HFFc6 (cell line): ENCODE data around the gene GATM. TPM values are rescaled to one million over a fixed set of nuclear protein-coding genes. Genes with fewer than 3 reads are reported as not detected.

Experiments
- DNase-seq: peaks from one replicate; pipeline ENCODE4 v3.0.0-alpha.2; 2018
- H3K27ac Mint-ChIP-seq: 2 replicates; pipeline ENCODE4 v1.8.0; 2020; ENCODE audit warnings: mild to moderate bottlenecking, mixed read lengths
- H3K27me3 Mint-ChIP-seq: 2 replicates; pipeline ENCODE4 v1.8.0; 2021; ENCODE audit warnings: mild to moderate bottlenecking, moderate library complexity, mixed read lengths; ENCODE audit not compliant: insufficient read depth
- H3K36me3 Mint-ChIP-seq: 2 replicates; pipeline ENCODE4 v1.8.0; 2021; ENCODE audit warnings: low read depth, mixed read lengths
- H3K4me1 Mint-ChIP-seq: 2 replicates; pipeline ENCODE4 v1.8.0; 2020; ENCODE audit warnings: low read depth, mixed read lengths
- H3K4me3 Mint-ChIP-seq: 2 replicates; pipeline ENCODE4 v1.8.0; 2020; ENCODE audit warnings: mild to moderate bottlenecking, moderate library complexity, mixed read lengths
- H3K9me3 Mint-ChIP-seq: 2 replicates; pipeline ENCODE4 v1.8.0; 2020; ENCODE audit warnings: mild to moderate bottlenecking, mixed read lengths
- total RNA-seq, 6 experiments: library from RNA; stranded (reverse); fragmentation: NEBNext Ultra II Directional; extraction: Animal tissue kit (Norgen Biotek cat#: 25700); gene quantifications; 2 replicates in 1 of 6; 3 replicates in 5 of 6; pipeline ENCODE4 v1.2.3, GENCODE V29; 2021
- TF ChIP-seq, protein P1 (sequence below): fragments of 200-600 bp; sonication (generic); IDR thresholded peaks from 2 replicates; pipeline ENCODE4 v1.5.0; 2021; ENCODE audit warnings: antibody characterized with exemption, mild to moderate bottlenecking

GATM gene
- total RNA-seq, 6 experiments from 2014 or later, result 0.14 to 0.38 (median 0.14) TPM; not detected in 3

- Mint-ChIP-seq H3K27me3 (peaks cover 17% of the 10 kb centered on the region), H3K36me3 (no peaks in the 10 kb centered on the region), H3K9me3 (no peaks in the 10 kb centered on the region), H3K27ac (no peak overlapping the region), H3K4me3 (no peak overlapping the region), H3K4me1 (no peaks in the 10 kb centered on the region)
- TF ChIP-seq, protein P1, sequence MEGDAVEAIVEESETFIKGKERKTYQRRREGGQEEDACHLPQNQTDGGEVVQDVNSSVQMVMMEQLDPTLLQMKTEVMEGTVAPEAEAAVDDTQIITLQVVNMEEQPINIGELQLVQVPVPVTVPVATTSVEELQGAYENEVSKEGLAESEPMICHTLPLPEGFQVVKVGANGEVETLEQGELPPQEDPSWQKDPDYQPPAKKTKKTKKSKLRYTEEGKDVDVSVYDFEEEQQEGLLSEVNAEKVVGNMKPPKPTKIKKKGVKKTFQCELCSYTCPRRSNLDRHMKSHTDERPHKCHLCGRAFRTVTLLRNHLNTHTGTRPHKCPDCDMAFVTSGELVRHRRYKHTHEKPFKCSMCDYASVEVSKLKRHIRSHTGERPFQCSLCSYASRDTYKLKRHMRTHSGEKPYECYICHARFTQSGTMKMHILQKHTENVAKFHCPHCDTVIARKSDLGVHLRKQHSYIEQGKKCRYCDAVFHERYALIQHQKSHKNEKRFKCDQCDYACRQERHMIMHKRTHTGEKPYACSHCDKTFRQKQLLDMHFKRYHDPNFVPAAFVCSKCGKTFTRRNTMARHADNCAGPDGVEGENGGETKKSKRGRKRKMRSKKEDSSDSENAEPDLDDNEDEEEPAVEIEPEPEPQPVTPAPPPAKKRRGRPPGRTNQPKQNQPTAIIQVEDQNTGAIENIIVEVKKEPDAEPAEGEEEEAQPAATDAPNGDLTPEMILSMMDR, result no peak
- no peak for DNase-seq
Observed at GRCh38 chr15:45363334-45363733, 15.0 kb downstream of the GATM start.

- H3K27ac Mint-ChIP-seq, result no peak overlapping the region
- H3K27me3 Mint-ChIP-seq, result peaks cover 20% of the 10 kb centered on the region
- H3K4me1 Mint-ChIP-seq, result no peaks in the 10 kb centered on the region
- TF ChIP-seq, protein P1, result no peak
- no peak for DNase-seq
- no peak overlapping the region for H3K4me3 Mint-ChIP-seq
- no peaks in the 10 kb centered on the region for H3K36me3 Mint-ChIP-seq
- no peaks in the 10 kb centered on the region for H3K9me3 Mint-ChIP-seq
Observed at GRCh38 chr15:45362419-45362818, 15.9 kb downstream of the GATM start.

- Mint-ChIP-seq H3K27me3 (peaks cover 20% of the 10 kb centered on the region), H3K9me3 (no peaks in the 10 kb centered on the region), H3K4me3 (no peak overlapping the region), H3K27ac (no peak overlapping the region), H3K4me1 (no peaks in the 10 kb centered on the region), H3K36me3 (no peaks in the 10 kb centered on the region)
- no peak for DNase-seq
- TF ChIP-seq, protein P1, result no peak
Observed at GRCh38 chr15:45361878-45362277, 16.5 kb downstream of the GATM start.

DNA sequence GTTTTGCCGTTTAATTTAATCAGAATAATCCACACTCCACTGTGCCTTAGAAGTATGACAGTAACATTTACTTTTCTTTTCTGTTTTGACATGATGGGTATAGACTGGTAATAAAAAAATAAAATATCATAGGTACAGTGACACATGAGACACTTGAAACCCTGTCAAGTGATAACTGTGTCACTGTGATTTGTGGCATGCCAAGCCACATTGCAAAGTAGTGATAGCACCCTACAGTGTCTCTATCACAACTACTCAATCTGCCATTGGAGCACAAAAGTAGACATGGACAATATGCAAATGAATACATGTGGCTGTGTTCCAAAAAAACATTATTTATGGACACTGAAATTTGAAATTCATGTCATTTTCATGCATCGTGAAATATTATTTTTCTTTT lies 22.5 kb downstream of the GATM start:
- Mint-ChIP-seq H3K4me1 (no peaks in the 10 kb centered on the region), H3K36me3 (no peaks in the 10 kb centered on the region), H3K9me3 (no peaks in the 10 kb centered on the region), H3K27ac (no peak overlapping the region), H3K27me3 (peaks cover 8% of the 10 kb centered on the region), H3K4me3 (no peak overlapping the region)
- DNase-seq, result no peak
- TF ChIP-seq, protein P1, result no peak

- peaks cover 11% of the 10 kb centered on the region for H3K27me3 Mint-ChIP-seq
- no peak for DNase-seq
- TF ChIP-seq, protein P1, result no peak
- H3K9me3 Mint-ChIP-seq, result no peaks in the 10 kb centered on the region
- H3K4me3 Mint-ChIP-seq, result no peak overlapping the region
- H3K27ac Mint-ChIP-seq, result no peak overlapping the region
- no peaks in the 10 kb centered on the region for H3K4me1 Mint-ChIP-seq
- no peaks in the 10 kb centered on the region for H3K36me3 Mint-ChIP-seq
Observed at GRCh38 chr15:45354711-45355110, 23.6 kb downstream of the GATM start.

- Mint-ChIP-seq H3K4me1 (no peaks in the 10 kb centered on the region), H3K9me3 (no peaks in the 10 kb centered on the region), H3K27me3 (peaks cover 20% of the 10 kb centered on the region), H3K27ac (no peak overlapping the region), H3K4me3 (no peak overlapping the region), H3K36me3 (no peaks in the 10 kb centered on the region)
- no peak for DNase-seq
- TF ChIP-seq, protein P1, result no peak
Observed at GRCh38 chr15:45351227-45351626, 27.1 kb downstream of the GATM start.
